Erythroblast (primary cell): Measurements from ENCODE around the gene MAP2K3.
"Not testable (repeated sequence)": the region's sequence is repeated elsewhere in the genome, so short reads cannot be mapped to it uniquely, and the experiment has no call there.

Experiments used
- GATA1 ChIP-seq: IDR thresholded peaks from 2 replicates; pipeline ENCODE4 v1.6.1; 2011; ENCODE audit warnings: low read depth, mild to moderate bottlenecking, control low read depth, low read length, moderate library complexity
- POLR2A ChIP-seq: IDR thresholded peaks from 2 replicates; pipeline ENCODE4 v1.6.1; 2011; ENCODE audit warnings: mild to moderate bottlenecking, low read length

GRCh38 chr17:21348081-21348925 lies 63.8 kb downstream of the MAP2K3 start:
- not testable (repeated sequence) for TF ChIP-seq POLR2A, GATA1
